Panc1 (cell line): ENCODE data around the gene LHFPL3. TPM values are rescaled to one million over a fixed set of nuclear protein-coding genes. Genes with fewer than 3 reads are reported as not detected.

Experiments
- ATAC-seq: fragments of 200-7000 bp; cut with Tn5 transposase; 2 replicates; pipeline ENCODE4 v1.9.1; 2020; ENCODE audit warnings: mild to moderate bottlenecking, moderate library complexity
- BruUV-seq: library from RNA; stranded (reverse); fragments of 400-500 nt; replicated peaks from 2 replicates; lab custom pipeline; 2021; lab: Mats Ljungman, UMichigan
- CTCF ChIA-PET: fragments of 300-600 bp; sonication (Branson Sonifier 250); formaldehyde crosslinking; loops from one replicate; lab custom pipeline; 2022; ENCODE audit warnings: antibody characterized with exemption; lab: Charles Lee
- POLR2A ChIA-PET: fragments of 300-600 bp; sonication (Branson Sonifier 250); formaldehyde crosslinking; loops from one replicate; lab custom pipeline; 2022; ENCODE audit warnings: antibody characterized with exemption; lab: Charles Lee
- DNase-seq: peaks from one replicate; pipeline ENCODE4 v3.0.0-alpha.2; 2010; ENCODE audit warnings: low read depth, low spot score
- H3K27ac ChIP-seq: 2 replicates; pipeline ENCODE4 v1.5.1; 2011; ENCODE audit warnings: mild to moderate bottlenecking, low read length, inconsistent platforms
- H3K27me3 ChIP-seq: fragments of 200-500 bp; sonication (Bioruptor generic); 2 replicates; pipeline ENCODE4 v1.6.0; 2014; ENCODE audit warnings: low read length, inconsistent platforms; ENCODE audit not compliant: control insufficient read depth, insufficient read depth
- H3K36me3 ChIP-seq: fragments of 200-500 bp; sonication (Bioruptor generic); 2 replicates; pipeline ENCODE4 v1.5.1; 2014; ENCODE audit warnings: inconsistent platforms, mild to moderate bottlenecking, low read length, moderate library complexity; ENCODE audit not compliant: control insufficient read depth, insufficient read depth
- H3K4me1 ChIP-seq: 2 replicates; pipeline ENCODE4 v1.5.1; 2011; ENCODE audit warnings: inconsistent platforms, mild to moderate bottlenecking, low read length, moderate library complexity; ENCODE audit not compliant: control insufficient read depth, insufficient read depth
- H3K4me3 ChIP-seq, 2 experiments: 2 replicates each; pipeline ENCODE4 v1.5.1; 2011 to 2012; ENCODE audit warnings: low read depth in 2 of 2, low read length in 2 of 2, mild to moderate bottlenecking in 2 of 2, inconsistent platforms in 1 of 2, moderate library complexity in 1 of 2
- H3K9me3 ChIP-seq: fragments of 200-500 bp; sonication (Bioruptor generic); 2 replicates; pipeline ENCODE4 v1.5.1; 2014; ENCODE audit warnings: low read depth, mild to moderate bottlenecking, inconsistent platforms, low read length, moderate library complexity; ENCODE audit not compliant: control insufficient read depth, insufficient read depth
- CTCF ChIP-seq: fragments of 450-650 bp; IDR thresholded peaks from 2 replicates; pipeline ENCODE4 v1.5.1; 2017; ENCODE audit warnings: mild to moderate bottlenecking
- POLR2AphosphoS5 ChIP-seq: IDR thresholded peaks from 2 replicates; pipeline ENCODE4 v1.6.1; 2012; ENCODE audit warnings: mild to moderate bottlenecking, low read depth, low read length, moderate library complexity
- SIN3A ChIP-seq: IDR thresholded peaks from 2 replicates; pipeline ENCODE4 v1.6.1; 2012; ENCODE audit warnings: low read depth, mild to moderate bottlenecking, low read length, moderate library complexity, borderline replicate concordance; ENCODE audit not compliant: insufficient read depth
- TCF7L2 ChIP-seq: IDR thresholded peaks from 2 replicates; pipeline ENCODE4 v1.6.1; 2011; ENCODE audit warnings: mild to moderate bottlenecking, low read depth, low read length, inconsistent platforms
- in situ Hi-C: cut with HindIII; loops from 2 replicates; pipeline ENCODE4 v1.10.0; 2016; ENCODE audit warnings: low sequenced_read_pairs, low pct_unique_long_range_greater_than_20kb
- intact Hi-C: fragments of 100-400 bp; cut with micrococcal nuclease; formaldehyde crosslinking; loops from one replicate; pipeline ENCODE4 v1.10.0; 2022; ENCODE audit not compliant: unreplicated experiment
- total RNA-seq: library from RNA; stranded (reverse); gene quantifications from one replicate; pipeline ENCODE4 v1.2.1, GENCODE V29; 2021; ENCODE audit not compliant: unreplicated experiment
- TF ChIP-seq, protein P1 (sequence below), 2 experiments: IDR thresholded peaks; 2 replicates each; pipeline ENCODE4 v1.6.1; 2011 to 2012; ENCODE audit warnings: low read depth in 2 of 2, control low read depth in 1 of 2, low read length in 1 of 2, mild to moderate bottlenecking in 1 of 2, moderate library complexity in 1 of 2; ENCODE audit not compliant: insufficient read depth in 1 of 2

The LHFPL3 gene
- total RNA-seq, 1 experiment from 2014 or later, result not detected

DNA sequence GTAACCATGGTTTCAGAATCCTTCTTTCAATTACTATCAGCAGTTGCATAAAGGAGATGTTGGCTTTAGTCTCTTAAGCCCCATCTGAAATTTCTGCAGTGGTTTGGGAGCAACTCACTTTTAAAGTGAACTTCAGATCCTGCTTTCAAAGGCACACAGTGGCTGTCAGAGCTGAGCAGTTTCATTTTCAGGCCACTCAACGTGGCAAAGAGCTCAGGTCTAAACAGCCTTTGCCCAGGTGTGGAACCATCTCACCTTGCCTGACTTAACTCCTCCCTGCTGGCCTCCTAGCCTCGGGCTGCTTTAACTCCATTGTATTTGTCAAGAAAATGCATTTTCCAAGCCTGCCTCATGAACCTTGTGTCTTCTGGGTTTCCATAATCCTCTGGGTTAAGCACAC lies 488.1 kb downstream of the LHFPL3 start:
- no peak overlapping the region for H3K27ac ChIP-seq
- no peaks in the 10 kb centered on the region for H3K4me1 ChIP-seq
- TF ChIP-seq POLR2AphosphoS5 (no peak), CTCF (no peak), SIN3A (no peak), TCF7L2 (no peak)
- TF ChIP-seq, protein P1, sequence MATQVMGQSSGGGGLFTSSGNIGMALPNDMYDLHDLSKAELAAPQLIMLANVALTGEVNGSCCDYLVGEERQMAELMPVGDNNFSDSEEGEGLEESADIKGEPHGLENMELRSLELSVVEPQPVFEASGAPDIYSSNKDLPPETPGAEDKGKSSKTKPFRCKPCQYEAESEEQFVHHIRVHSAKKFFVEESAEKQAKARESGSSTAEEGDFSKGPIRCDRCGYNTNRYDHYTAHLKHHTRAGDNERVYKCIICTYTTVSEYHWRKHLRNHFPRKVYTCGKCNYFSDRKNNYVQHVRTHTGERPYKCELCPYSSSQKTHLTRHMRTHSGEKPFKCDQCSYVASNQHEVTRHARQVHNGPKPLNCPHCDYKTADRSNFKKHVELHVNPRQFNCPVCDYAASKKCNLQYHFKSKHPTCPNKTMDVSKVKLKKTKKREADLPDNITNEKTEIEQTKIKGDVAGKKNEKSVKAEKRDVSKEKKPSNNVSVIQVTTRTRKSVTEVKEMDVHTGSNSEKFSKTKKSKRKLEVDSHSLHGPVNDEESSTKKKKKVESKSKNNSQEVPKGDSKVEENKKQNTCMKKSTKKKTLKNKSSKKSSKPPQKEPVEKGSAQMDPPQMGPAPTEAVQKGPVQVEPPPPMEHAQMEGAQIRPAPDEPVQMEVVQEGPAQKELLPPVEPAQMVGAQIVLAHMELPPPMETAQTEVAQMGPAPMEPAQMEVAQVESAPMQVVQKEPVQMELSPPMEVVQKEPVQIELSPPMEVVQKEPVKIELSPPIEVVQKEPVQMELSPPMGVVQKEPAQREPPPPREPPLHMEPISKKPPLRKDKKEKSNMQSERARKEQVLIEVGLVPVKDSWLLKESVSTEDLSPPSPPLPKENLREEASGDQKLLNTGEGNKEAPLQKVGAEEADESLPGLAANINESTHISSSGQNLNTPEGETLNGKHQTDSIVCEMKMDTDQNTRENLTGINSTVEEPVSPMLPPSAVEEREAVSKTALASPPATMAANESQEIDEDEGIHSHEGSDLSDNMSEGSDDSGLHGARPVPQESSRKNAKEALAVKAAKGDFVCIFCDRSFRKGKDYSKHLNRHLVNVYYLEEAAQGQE (IDR thresholded peaks at IDR 0.05; ENCODE audit: insufficient read depth in 1 of 2, low read depth in 2 of 2, low read length in 1 of 2), result no peak
- CTCF ChIA-PET, result no interaction called here
- no peaks in the 10 kb centered on the region for H3K9me3 ChIP-seq
- H3K36me3 ChIP-seq, result no peaks in the 10 kb centered on the region
- intact Hi-C loops (no loop called here), in situ Hi-C loops (no loop called here)
- no peak overlapping the region for H3K4me3 ChIP-seq
- no peak for DNase-seq
- POLR2A ChIA-PET, result no interaction called here
- ATAC-seq, result no peak
- BruUV-seq, result no TSS peak
- no peaks in the 10 kb centered on the region; the same call in 1 of the 2 replicates for H3K27me3 ChIP-seq

DNA sequence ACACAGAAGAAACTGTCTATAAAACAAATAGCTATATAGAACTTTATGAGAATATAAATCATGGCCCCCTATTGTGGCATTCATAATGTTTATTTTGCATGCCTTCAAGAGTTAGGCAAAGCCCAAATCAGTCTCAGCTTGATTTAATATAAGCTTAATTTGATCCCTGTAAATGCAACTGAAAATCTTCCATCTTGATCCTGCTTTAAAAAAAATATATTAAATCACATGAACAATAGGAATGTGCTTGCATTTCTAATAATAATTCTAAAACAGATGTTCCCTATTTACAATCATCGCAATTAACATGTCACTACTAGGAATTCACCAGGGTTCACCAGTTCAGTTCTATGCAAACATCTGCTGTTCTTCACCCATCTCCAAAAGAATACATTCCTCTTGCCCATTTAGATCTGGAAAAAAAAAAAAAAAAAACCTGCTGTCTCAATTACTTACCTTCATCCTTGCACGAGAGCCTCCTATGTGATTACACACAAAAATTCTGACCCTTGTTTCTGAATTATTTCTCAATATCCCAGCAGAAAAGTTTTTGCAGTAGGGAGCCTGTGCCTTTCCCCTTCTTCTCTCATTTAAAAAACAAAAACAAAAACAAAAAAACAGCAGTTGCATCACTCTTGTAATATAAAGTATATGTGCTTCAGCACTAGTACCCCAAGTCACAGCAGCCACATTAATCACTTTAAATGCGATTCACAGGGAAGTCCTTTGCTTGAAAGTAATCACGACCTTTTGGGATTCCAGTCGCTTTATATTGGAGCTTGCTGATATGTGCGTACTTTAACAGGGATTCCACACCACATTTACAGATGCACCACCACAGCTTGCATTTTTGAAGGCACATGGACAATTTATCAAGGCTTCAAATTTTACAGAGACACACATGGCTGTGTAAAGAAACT lies 490.8 kb downstream of the LHFPL3 start:
- intact Hi-C loops, result no loop called here
- ATAC-seq (no peak), DNase-seq (no peak)
- Histone ChIP-seq H3K4me3 (no peak overlapping the region), H3K9me3 (no peaks in the 10 kb centered on the region), H3K27ac (no peak overlapping the region), H3K4me1 (no peaks in the 10 kb centered on the region), H3K36me3 (no peaks in the 10 kb centered on the region), H3K27me3 (no peaks in the 10 kb centered on the region)
- ChIA-PET POLR2A (no interaction called here), CTCF (no interaction called here)
- in situ Hi-C loops, result no loop called here
- BruUV-seq, result no TSS peak
- TF ChIP-seq CTCF (no peak), POLR2AphosphoS5 (no peak), TCF7L2 (no peak), SIN3A (no peak)
- TF ChIP-seq, protein P1 (IDR thresholded peaks at IDR 0.05; ENCODE audit: insufficient read depth in 1 of 2, low read depth in 2 of 2, low read length in 1 of 2), result no peak
